OCI-LY7 (cell line): ENCODE data around the gene SPOP. TPM values are rescaled to one million over a fixed set of nuclear protein-coding genes. Genes with fewer than 3 reads are reported as not detected.
A peak's percentile ranks its signal among the peaks of the same experiment; 100 is the strongest.

ENCODE experiments used
- BruUV-seq: library from RNA; stranded (reverse); fragments of 400-500 nt; replicated peaks from 2 replicates; lab custom pipeline; 2021; lab: Mats Ljungman, UMichigan
- CTCF ChIA-PET: fragments of 300-600 bp; sonication (Branson Sonifier 250); formaldehyde crosslinking; loops from one replicate; lab custom pipeline; 2022; ENCODE audit warnings: antibody characterized with exemption; ENCODE audit not compliant: unreplicated experiment; lab: Charles Lee
- POLR2A ChIA-PET: fragments of 300-600 bp; sonication (Branson Sonifier 250); formaldehyde crosslinking; loops from one replicate; lab custom pipeline; 2022; ENCODE audit warnings: antibody characterized with exemption; lab: Charles Lee
- DNase-seq: peaks from one replicate; pipeline ENCODE4 v3.0.0-alpha.2; 2015; ENCODE audit warnings: low spot score
- H2AFZ ChIP-seq: fragments of 200-600 bp; sonication (generic), shearing (Covaris generic); 2 replicates; pipeline ENCODE4 v1.6.1; 2014; ENCODE audit warnings: mild to moderate bottlenecking, antibody characterized with exemption, low read length, moderate library complexity
- H3K27ac ChIP-seq: fragments of 200-600 bp; sonication (generic); 2 replicates; pipeline ENCODE4 v1.5.1; 2014; ENCODE audit warnings: mixed run types, low read depth, mild to moderate bottlenecking, moderate library complexity, low read length, inconsistent platforms; ENCODE audit not compliant: poor library complexity, severe bottlenecking
- H3K36me3 ChIP-seq: fragments of 200-600 bp; sonication (generic); 2 replicates; pipeline ENCODE4 v1.6.1; 2014; ENCODE audit warnings: mild to moderate bottlenecking, antibody characterized with exemption, low read length, moderate library complexity, mixed read lengths; ENCODE audit not compliant: insufficient read depth
- H3K4me1 ChIP-seq: fragments of 200-600 bp; sonication (generic); 2 replicates; pipeline ENCODE4 v1.5.1; 2014; ENCODE audit warnings: mild to moderate bottlenecking, low read length; ENCODE audit not compliant: insufficient read depth, poor library complexity, severe bottlenecking
- H3K4me2 ChIP-seq: fragments of 200-600 bp; sonication (generic); 2 replicates; pipeline ENCODE4 v1.6.1; 2014; ENCODE audit warnings: mild to moderate bottlenecking, low read length
- H3K4me3 ChIP-seq: fragments of 200-600 bp; sonication (generic); 2 replicates; pipeline ENCODE4 v1.5.1; 2014; ENCODE audit warnings: mild to moderate bottlenecking, low read depth, low read length; ENCODE audit not compliant: poor library complexity, severe bottlenecking
- H3K79me2 ChIP-seq: fragments of 200-600 bp; sonication (generic); 2 replicates; pipeline ENCODE4 v1.6.1; 2016; ENCODE audit warnings: low read depth, mild to moderate bottlenecking, low read length, moderate library complexity, mixed read lengths; ENCODE audit not compliant: insufficient read depth
- H3K9me2 ChIP-seq: fragments of 200-600 bp; sonication (generic); 2 replicates; pipeline ENCODE4 v1.6.1; 2016; ENCODE audit warnings: mild to moderate bottlenecking, low read length, mixed read lengths; ENCODE audit not compliant: insufficient read depth
- H3K9me3 ChIP-seq: fragments of 200-600 bp; sonication (generic); 2 replicates; pipeline ENCODE4 v1.6.1; 2014; ENCODE audit warnings: mild to moderate bottlenecking, mixed run types, low read length, mixed read lengths
- H4K20me1 ChIP-seq: fragments of 200-600 bp; sonication (generic); 2 replicates; pipeline ENCODE4 v1.6.1; 2014; ENCODE audit warnings: mild to moderate bottlenecking, antibody characterized with exemption, low read length, moderate library complexity, mixed read lengths; ENCODE audit not compliant: insufficient read depth
- CTCF ChIP-seq: fragments of 200-600 bp; sonication (generic); conservative IDR thresholded peaks from 2 replicates; pipeline ENCODE4 v1.5.1; 2014; ENCODE audit warnings: mild to moderate bottlenecking, antibody characterized with exemption, low read length, moderate library complexity, mixed read lengths
- EZH2phosphoT487 ChIP-seq: fragments of 200-600 bp; sonication (generic); IDR thresholded peaks from 2 replicates; pipeline ENCODE4 v1.6.1; 2018; ENCODE audit warnings: low read depth, borderline replicate concordance, mild to moderate bottlenecking, mixed run types, antibody characterized with exemption, low read length, moderate library complexity, mixed read lengths
- intact Hi-C: fragments of 100-400 bp; cut with micrococcal nuclease; formaldehyde crosslinking; loops from one replicate; pipeline ENCODE4 v1.10.0; 2022; ENCODE audit not compliant: unreplicated experiment
- total RNA-seq, 2 experiments: library from RNA; depleted of rRNA in 1 of 2; stranded (reverse); fragments of >200 nt in 1 of 2; shearing (Covaris generic) in 1 of 2; gene quantifications; 2 replicates each; pipeline ENCODE4 v1.2.3, GENCODE V29; 2014 to 2022

SPOP gene
- total RNA-seq, 2 experiments from 2014 or later, result 37.8 to 69.0 TPM

GRCh38 chr17:49613182-49613800 is 64.6 kb downstream of the SPOP start:
- CTCF ChIA-PET, result no interaction called here
- H3K79me2 ChIP-seq, result no peaks in the 10 kb centered on the region

GRCh38 chr17:49612726-49613125 is 65.2 kb downstream of the SPOP start:
- BruUV-seq, result TSS peak; percentile 4
- Histone ChIP-seq H3K4me1 (no peaks in the 10 kb centered on the region), H2AFZ (no peak overlapping the region), H3K36me3 (peaks cover 76% of the 10 kb centered on the region), H3K4me2 (no peak overlapping the region), H3K4me3 (no peak overlapping the region), H3K9me2 (no peaks in the 10 kb centered on the region), H3K9me3 (no peaks in the 10 kb centered on the region), H4K20me1 (no peaks in the 10 kb centered on the region), H3K79me2 (no peaks in the 10 kb centered on the region), H3K27ac (no peak overlapping the region)
- TF ChIP-seq CTCF (no peak), EZH2phosphoT487 (no peak)
- ChIA-PET CTCF (no interaction called here), POLR2A (interaction anchor here (0.6 to 1.1 kb wide), 5 partner anchors 12 to 273 kb away, joined by 3 to 4 read pairs (median 3); no protein-coding TSS in a partner anchor)
- no peak for DNase-seq
- intact Hi-C loops, result no loop called here

More at GRCh38 chr17:49613182-49613800, 64.6 kb downstream of the SPOP start:
- H3K4me2 ChIP-seq, result no peak overlapping the region
- H3K4me1 ChIP-seq, result no peaks in the 10 kb centered on the region
- no peak overlapping the region for H3K4me3 ChIP-seq
- H3K27ac ChIP-seq, result no peak overlapping the region
- intact Hi-C loops, result no loop called here
- H3K36me3 ChIP-seq, result peaks cover 77% of the 10 kb centered on the region
- H3K9me2 ChIP-seq, result no peaks in the 10 kb centered on the region
- no peak for DNase-seq
- no peak overlapping the region for H2AFZ ChIP-seq
- BruUV-seq, result no TSS peak
- POLR2A ChIA-PET, result interaction anchor here (0.6 to 1.1 kb wide), 6 partner anchors 12 to 829 kb away, joined by 3 to 7 read pairs (median 3); no protein-coding TSS in a partner anchor
- TF ChIP-seq EZH2phosphoT487 (no peak), CTCF (no peak)
- no peaks in the 10 kb centered on the region for H3K9me3 ChIP-seq
- H4K20me1 ChIP-seq, result no peaks in the 10 kb centered on the region
